Measurements from ENCODE around the gene PPIL6.
A peak's percentile ranks its signal among the peaks of the same experiment; 100 is the strongest.

PPIL6 gene

GRCh38 chr6:109454496-109455436, 14.3 kb upstream of the PPIL6 start:
- Histone ChIP-seq H3K4me1 (ENCODE audit: control extremely low read depth in 1 of 4, control insufficient read depth in 4 of 4, insufficient read depth in 4 of 4, low read length in 3 of 4) (peaks cover 8 to 61% (median 47%) of the 10 kb centered on the region in 4 experiments), H3K27me3 (replicated peaks in 2 of 5; ENCODE audit: control insufficient read depth in 4 of 5, insufficient read depth in 5 of 5, low read length in 4 of 5) (no peaks in the 10 kb centered on the region), H3K27ac (ENCODE audit: insufficient read depth in 1 of 2, low read depth in 1 of 2, low read length in 2 of 2, poor library complexity in 1 of 2, severe bottlenecking in 2 of 2) (peak overlapping the region; percentile 75 to 86), H3K9me3 (ENCODE audit: control extremely low read depth in 1 of 5, control insufficient read depth in 4 of 5, insufficient read depth in 2 of 5, low read depth in 1 of 5, low read length in 4 of 5) (no peaks in the 10 kb centered on the region), H3K4me3 (ENCODE audit: control insufficient read depth in 1 of 7, extremely low read depth in 1 of 7, insufficient read depth in 4 of 7, low read depth in 2 of 7, low read length in 6 of 7) (peak overlapping the region; percentile 83 to 97 (median 88)), H3K36me3 (ENCODE audit: control insufficient read depth in 4 of 4, insufficient read depth in 4 of 4, low read length in 3 of 4) (peaks cover 2 to 30% (median 18%) of the 10 kb centered on the region in 4 experiments)
- ChIA-PET POLR2A (interaction anchor here (0.7 to 3.0 kb wide), 3 partner anchors 8 to 28 kb away, joined by 3 to 29 read pairs (median 5); partner anchors contain the start of genes PPIL6, SMPD2 and ZBTB24), CTCF (interaction anchor here (9.8 kb wide), 1 partner anchor 14 kb away, joined by 125 read pairs; the partner anchor contains the start of genes PPIL6 and SMPD2)
- WGBS (ENCODE audit: insufficient coverage) = under 1% methylated on average over 30 of the region's 48 CpGs
- peak; percentile 88 to 93 (median 92) for DNase-seq

DNA sequence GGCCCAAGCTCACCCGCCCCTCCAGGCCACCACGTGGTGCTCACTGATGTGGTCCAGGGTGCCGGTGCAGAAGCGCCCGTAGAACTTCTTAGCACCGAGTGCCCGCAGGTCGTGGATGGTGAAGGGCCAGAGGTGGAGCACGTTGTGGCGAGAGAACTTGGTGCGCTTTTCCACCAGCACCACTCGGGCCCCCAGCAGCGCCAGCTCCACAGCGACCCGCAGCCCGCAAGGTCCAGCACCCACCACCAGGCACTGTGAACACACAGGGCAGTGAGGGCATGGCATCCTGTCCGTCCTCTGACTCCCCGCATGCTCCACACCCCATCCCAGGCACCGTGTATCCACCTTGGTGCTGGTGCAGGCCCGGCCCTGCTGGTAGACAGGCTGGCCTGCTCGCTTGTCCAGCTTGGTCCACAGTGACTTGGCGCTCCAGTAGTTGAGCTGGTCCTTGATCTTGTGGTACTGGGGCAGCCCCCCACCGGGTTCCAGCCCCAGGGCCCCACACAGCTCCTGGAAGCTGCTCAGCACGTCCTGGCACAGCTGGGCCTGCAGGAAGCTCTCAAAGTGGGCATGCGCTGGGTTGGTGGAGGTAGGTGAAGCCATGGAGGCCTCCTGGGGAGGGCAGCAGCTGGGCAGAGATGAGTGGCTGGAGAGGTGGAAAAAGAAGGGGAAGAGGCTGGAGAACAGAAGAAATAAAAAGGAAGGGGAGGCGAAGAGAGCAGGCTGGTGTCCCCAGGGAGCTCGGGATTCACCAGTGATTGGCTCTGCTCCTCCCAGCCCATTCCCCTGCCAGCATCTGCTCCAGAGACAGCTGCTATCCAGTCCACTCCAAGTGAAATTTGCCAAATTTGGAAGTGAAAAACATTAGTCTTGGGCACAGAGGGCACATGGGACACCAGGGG, 13.4 kb upstream of the PPIL6 start:
- POLR2A ChIA-PET = interaction anchor here (3.0 kb wide), 1 partner anchor 13 kb away, joined by 29 read pairs; the partner anchor contains the start of genes PPIL6 and SMPD2

GRCh38 chr6:109453156-109453555, 12.7 kb upstream of the PPIL6 start:
- POLR2A ChIA-PET = no interaction called here
- Histone ChIP-seq H3K36me3 (ENCODE audit: control insufficient read depth in 4 of 4, insufficient read depth in 4 of 4, low read length in 3 of 4) (peaks cover 2 to 40% (median 21%) of the 10 kb centered on the region in 4 experiments), H3K27me3 (replicated peaks in 2 of 5; ENCODE audit: control insufficient read depth in 4 of 5, insufficient read depth in 5 of 5, low read length in 4 of 5) (no peaks in the 10 kb centered on the region), H3K9me3 (ENCODE audit: control extremely low read depth in 1 of 5, control insufficient read depth in 4 of 5, insufficient read depth in 2 of 5, low read depth in 1 of 5, low read length in 4 of 5) (no peaks in the 10 kb centered on the region), H3K4me3 (ENCODE audit: control insufficient read depth in 1 of 7, extremely low read depth in 1 of 7, insufficient read depth in 4 of 7, low read depth in 2 of 7, low read length in 6 of 7) (no peak overlapping the region), H3K4me1 (ENCODE audit: control extremely low read depth in 1 of 4, control insufficient read depth in 4 of 4, insufficient read depth in 4 of 4, low read length in 3 of 4) (peaks cover 6 to 59% (median 45%) of the 10 kb centered on the region in 4 experiments), H3K27ac (ENCODE audit: insufficient read depth in 1 of 2, low read depth in 1 of 2, low read length in 2 of 2, poor library complexity in 1 of 2, severe bottlenecking in 2 of 2) (peak overlapping the region in 1 of 2 experiments; percentile 29)
- CTCF ChIA-PET = interaction anchor here (9.8 kb wide), 1 partner anchor 12 kb away, joined by 125 read pairs; the partner anchor contains the start of genes PPIL6 and SMPD2
- WGBS (ENCODE audit: insufficient coverage) = 96% methylated on average over 2 of the region's 2 CpGs
- no peak for DNase-seq

More for the DNA sequence above, 13.4 kb upstream of the PPIL6 start:
- CTCF ChIA-PET = interaction anchor here (9.8 kb wide), 1 partner anchor 13 kb away, joined by 125 read pairs; the partner anchor contains the start of genes PPIL6 and SMPD2
- H3K27ac ChIP-seq (ENCODE audit: insufficient read depth in 1 of 2, low read depth in 1 of 2, low read length in 2 of 2, poor library complexity in 1 of 2, severe bottlenecking in 2 of 2) = peak overlapping the region; percentile 58 to 86
- H3K9me3 ChIP-seq (ENCODE audit: control extremely low read depth in 1 of 5, control insufficient read depth in 4 of 5, insufficient read depth in 2 of 5, low read depth in 1 of 5, low read length in 4 of 5) = no peaks in the 10 kb centered on the region
- 86% methylated on average over 27 of the region's 27 CpGs for WGBS (ENCODE audit: insufficient coverage)
- peaks cover 8 to 66% (median 52%) of the 10 kb centered on the region in 4 experiments for H3K4me1 ChIP-seq (ENCODE audit: control extremely low read depth in 1 of 4, control insufficient read depth in 4 of 4, insufficient read depth in 4 of 4, low read length in 3 of 4)
- no peak for DNase-seq
- peak overlapping the region in 5 of 7 experiments; percentile 83 to 97 (median 86) for H3K4me3 ChIP-seq (ENCODE audit: control insufficient read depth in 1 of 7, extremely low read depth in 1 of 7, insufficient read depth in 4 of 7, low read depth in 2 of 7, low read length in 6 of 7)
- H3K27me3 ChIP-seq (replicated peaks in 2 of 5; ENCODE audit: control insufficient read depth in 4 of 5, insufficient read depth in 5 of 5, low read length in 4 of 5) = no peaks in the 10 kb centered on the region
- peaks cover 2 to 35% (median 19%) of the 10 kb centered on the region in 4 experiments for H3K36me3 ChIP-seq (ENCODE audit: control insufficient read depth in 4 of 4, insufficient read depth in 4 of 4, low read length in 3 of 4)

- no peak for DNase-seq
- 95% methylated on average over 6 of the region's 9 CpGs for WGBS (ENCODE audit: insufficient coverage)
- ChIA-PET POLR2A (no interaction called here), CTCF (interaction anchor here (0.6 to 9.8 kb wide), 2 partner anchors 11 to 56 kb away, joined by 3 to 125 read pairs; partner anchors contain the start of genes PPIL6 and SMPD2)
- H3K9me3 ChIP-seq (ENCODE audit: control extremely low read depth in 1 of 5, control insufficient read depth in 4 of 5, insufficient read depth in 2 of 5, low read depth in 1 of 5, low read length in 4 of 5) = no peaks in the 10 kb centered on the region
- H3K36me3 ChIP-seq (ENCODE audit: control insufficient read depth in 4 of 4, insufficient read depth in 4 of 4, low read length in 3 of 4) = peaks cover 2 to 48% (median 22%) of the 10 kb centered on the region in 4 experiments
- H3K4me3 ChIP-seq (ENCODE audit: control insufficient read depth in 1 of 7, extremely low read depth in 1 of 7, insufficient read depth in 4 of 7, low read depth in 2 of 7, low read length in 6 of 7) = no peak overlapping the region
- no peak overlapping the region for H3K27ac ChIP-seq (ENCODE audit: insufficient read depth in 1 of 2, low read depth in 1 of 2, low read length in 2 of 2, poor library complexity in 1 of 2, severe bottlenecking in 2 of 2)
- H3K4me1 ChIP-seq (ENCODE audit: control extremely low read depth in 1 of 4, control insufficient read depth in 4 of 4, insufficient read depth in 4 of 4, low read length in 3 of 4) = peaks cover 6 to 49% (median 41%) of the 10 kb centered on the region in 4 experiments
- no peaks in the 10 kb centered on the region for H3K27me3 ChIP-seq (replicated peaks in 2 of 5; ENCODE audit: control insufficient read depth in 4 of 5, insufficient read depth in 5 of 5, low read length in 4 of 5)
These were observed 11.8 kb upstream of the PPIL6 start for GRCh38 chr6:109452181-109452580.

DNA sequence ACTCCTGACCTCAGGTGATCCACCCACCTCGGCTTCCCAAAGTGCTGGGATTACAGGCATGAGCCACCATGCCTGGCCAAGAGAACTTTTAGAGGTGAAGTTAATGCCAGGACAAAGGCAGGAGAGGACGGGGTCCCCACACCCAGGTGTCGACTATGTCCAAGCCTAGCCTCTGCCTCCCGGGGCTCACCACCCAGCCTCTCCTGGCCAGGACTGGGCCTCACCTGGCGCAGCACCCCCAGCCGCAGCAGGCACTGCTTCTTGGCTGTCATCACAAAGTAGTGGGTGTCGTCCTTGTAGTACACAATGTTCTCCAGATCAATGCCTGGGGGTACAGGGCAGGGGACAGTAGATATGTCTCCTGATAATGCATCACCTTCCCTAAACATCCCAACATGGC, 10.9 kb upstream of the PPIL6 start:
- ChIA-PET POLR2A (interaction anchor here (0.6 kb wide), 1 partner anchor 10 kb away, joined by 3 read pairs; no protein-coding TSS in a partner anchor), CTCF (interaction anchor here (0.6 to 9.8 kb wide), 2 partner anchors 10 to 55 kb away, joined by 3 to 125 read pairs; partner anchors contain the start of genes PPIL6 and SMPD2)
- H3K4me3 ChIP-seq (ENCODE audit: control insufficient read depth in 1 of 7, extremely low read depth in 1 of 7, insufficient read depth in 4 of 7, low read depth in 2 of 7, low read length in 6 of 7) = no peak overlapping the region
- H3K27ac ChIP-seq (ENCODE audit: insufficient read depth in 1 of 2, low read depth in 1 of 2, low read length in 2 of 2, poor library complexity in 1 of 2, severe bottlenecking in 2 of 2) = no peak overlapping the region
- H3K36me3 ChIP-seq (ENCODE audit: control insufficient read depth in 4 of 4, insufficient read depth in 4 of 4, low read length in 3 of 4) = peaks cover 2 to 56% (median 26%) of the 10 kb centered on the region in 4 experiments
- H3K27me3 ChIP-seq (replicated peaks in 2 of 5; ENCODE audit: control insufficient read depth in 4 of 5, insufficient read depth in 5 of 5, low read length in 4 of 5) = no peaks in the 10 kb centered on the region
- no peak for DNase-seq
- H3K9me3 ChIP-seq (ENCODE audit: control extremely low read depth in 1 of 5, control insufficient read depth in 4 of 5, insufficient read depth in 2 of 5, low read depth in 1 of 5, low read length in 4 of 5) = no peaks in the 10 kb centered on the region
- peaks cover 4 to 42% (median 36%) of the 10 kb centered on the region in 4 experiments for H3K4me1 ChIP-seq (ENCODE audit: control extremely low read depth in 1 of 4, control insufficient read depth in 4 of 4, insufficient read depth in 4 of 4, low read length in 3 of 4)
- 100% methylated on average over 5 of the region's 7 CpGs for WGBS (ENCODE audit: insufficient coverage)

- no peak overlapping the region for H3K27ac ChIP-seq (ENCODE audit: insufficient read depth in 1 of 2, low read depth in 1 of 2, low read length in 2 of 2, poor library complexity in 1 of 2, severe bottlenecking in 2 of 2)
- H3K9me3 ChIP-seq (ENCODE audit: control extremely low read depth in 1 of 5, control insufficient read depth in 4 of 5, insufficient read depth in 2 of 5, low read depth in 1 of 5, low read length in 4 of 5) = no peaks in the 10 kb centered on the region
- CTCF ChIA-PET = interaction anchor here (9.8 kb wide), 1 partner anchor 10 kb away, joined by 125 read pairs; the partner anchor contains the start of genes PPIL6 and SMPD2
- peaks cover 2 to 62% (median 29%) of the 10 kb centered on the region in 4 experiments for H3K36me3 ChIP-seq (ENCODE audit: control insufficient read depth in 4 of 4, insufficient read depth in 4 of 4, low read length in 3 of 4)
- DNase-seq = no peak
- POLR2A ChIA-PET = interaction anchor here (0.6 kb wide), 1 partner anchor 9 kb away, joined by 3 read pairs; no protein-coding TSS in a partner anchor
- peaks cover 4 to 37% (median 32%) of the 10 kb centered on the region in 4 experiments for H3K4me1 ChIP-seq (ENCODE audit: control extremely low read depth in 1 of 4, control insufficient read depth in 4 of 4, insufficient read depth in 4 of 4, low read length in 3 of 4)
- H3K27me3 ChIP-seq (replicated peaks in 2 of 5; ENCODE audit: control insufficient read depth in 4 of 5, insufficient read depth in 5 of 5, low read length in 4 of 5) = no peaks in the 10 kb centered on the region
- WGBS (ENCODE audit: insufficient coverage) = 90% methylated on average over 3 of the region's 3 CpGs
- no peak overlapping the region for H3K4me3 ChIP-seq (ENCODE audit: control insufficient read depth in 1 of 7, extremely low read depth in 1 of 7, insufficient read depth in 4 of 7, low read depth in 2 of 7, low read length in 6 of 7)
These were observed 10.4 kb upstream of the PPIL6 start for GRCh38 chr6:109450801-109451200.

Measured in common myeloid progenitor, CD34-positive (primary cell).